KMS-11 (cell line): ENCODE data around the gene PARS2.

Experiments used
- H2AFZ ChIP-seq: fragments of 200-600 bp; sonication (generic); 2 replicates; pipeline ENCODE4 v1.6.1; 2016; ENCODE audit warnings: antibody characterized with exemption, mixed run types, low read depth
- H3K27ac ChIP-seq: fragments of 200-600 bp; sonication (generic); 2 replicates; pipeline ENCODE4 v1.6.1; 2016; ENCODE audit warnings: mild to moderate bottlenecking, mixed run types
- H3K27me3 ChIP-seq: fragments of 200-600 bp; sonication (generic); 2 replicates; pipeline ENCODE4 v1.6.1; 2017; ENCODE audit warnings: mild to moderate bottlenecking, low read depth, mixed run types, moderate library complexity; ENCODE audit not compliant: insufficient read depth
- H3K36me3 ChIP-seq: fragments of 200-600 bp; sonication (generic); 2 replicates; pipeline ENCODE4 v1.6.1; 2017; ENCODE audit warnings: mild to moderate bottlenecking, mixed run types; ENCODE audit not compliant: insufficient read depth
- H3K4me1 ChIP-seq: fragments of 200-600 bp; sonication (generic); 2 replicates; pipeline ENCODE4 v1.6.1; 2016; ENCODE audit warnings: mild to moderate bottlenecking, low read depth, mixed run types; ENCODE audit not compliant: poor library complexity, severe bottlenecking
- H3K4me2 ChIP-seq: fragments of 200-600 bp; sonication (generic); 2 replicates; pipeline ENCODE4 v1.7.0; 2016; ENCODE audit warnings: mild to moderate bottlenecking, mixed run types
- H3K4me3 ChIP-seq: fragments of 200-600 bp; sonication (generic); IDR thresholded peaks from 2 replicates; pipeline ENCODE4 v1.6.1; 2017; ENCODE audit warnings: low read depth, low read length, mixed read lengths; ENCODE audit not compliant: insufficient read depth
- H3K79me2 ChIP-seq: fragments of 200-600 bp; sonication (generic); 2 replicates; pipeline ENCODE4 v1.6.1; 2016; ENCODE audit warnings: low read depth, mixed run types; ENCODE audit not compliant: insufficient read depth
- H3K9ac ChIP-seq: fragments of 200-600 bp; sonication (generic); 2 replicates; pipeline ENCODE4 v1.6.1; 2016; ENCODE audit warnings: mild to moderate bottlenecking, mixed run types
- H4K20me1 ChIP-seq: fragments of 200-600 bp; sonication (generic); 2 replicates; pipeline ENCODE4 v1.6.1; 2016; ENCODE audit warnings: mild to moderate bottlenecking, mixed run types; ENCODE audit not compliant: insufficient read depth
- CTCF ChIP-seq: fragments of 200-600 bp; sonication (generic); conservative IDR thresholded peaks from 2 replicates; pipeline ENCODE4 v1.6.1; 2017; ENCODE audit warnings: low read depth, mild to moderate bottlenecking, antibody characterized with exemption, low read length, moderate library complexity, mixed read lengths

The PARS2 gene

GRCh38 chr1:54784066-54784465, 19.7 kb upstream of the PARS2 start:
- Histone ChIP-seq H3K4me1 (no peaks in the 10 kb centered on the region), H4K20me1 (no peaks in the 10 kb centered on the region), H2AFZ (no peak overlapping the region), H3K4me2 (no peak overlapping the region), H3K79me2 (no peaks in the 10 kb centered on the region), H3K4me3 (no peak overlapping the region), H3K27me3 (no peaks in the 10 kb centered on the region), H3K27ac (no peak overlapping the region), H3K36me3 (no peaks in the 10 kb centered on the region), H3K9ac (no peak overlapping the region)
- no peak for TF ChIP-seq CTCF

- Histone ChIP-seq H3K4me3 (no peak overlapping the region), H3K9ac (no peak overlapping the region), H3K36me3 (no peaks in the 10 kb centered on the region), H3K79me2 (no peaks in the 10 kb centered on the region), H3K4me1 (no peaks in the 10 kb centered on the region), H2AFZ (no peak overlapping the region), H3K4me2 (no peak overlapping the region), H4K20me1 (no peaks in the 10 kb centered on the region), H3K27me3 (no peaks in the 10 kb centered on the region), H3K27ac (no peak overlapping the region)
- no peak for TF ChIP-seq CTCF
These were observed 18.3 kb upstream of the PARS2 start for GRCh38 chr1:54782588-54782987.

- no peak overlapping the region for H3K27ac ChIP-seq
- TF ChIP-seq CTCF, result no peak
- no peaks in the 10 kb centered on the region for H3K4me1 ChIP-seq
- no peak overlapping the region for H3K4me3 ChIP-seq
- no peak overlapping the region for H3K9ac ChIP-seq
- no peaks in the 10 kb centered on the region for H3K36me3 ChIP-seq
- H3K4me2 ChIP-seq, result no peak overlapping the region
- H4K20me1 ChIP-seq, result no peaks in the 10 kb centered on the region
- H2AFZ ChIP-seq, result no peak overlapping the region
- no peaks in the 10 kb centered on the region for H3K27me3 ChIP-seq
- no peaks in the 10 kb centered on the region for H3K79me2 ChIP-seq
These were observed 17.8 kb upstream of the PARS2 start for GRCh38 chr1:54782156-54782555.

- H2AFZ ChIP-seq, result no peak overlapping the region
- H3K27me3 ChIP-seq, result no peaks in the 10 kb centered on the region
- H3K79me2 ChIP-seq, result no peaks in the 10 kb centered on the region
- H3K4me1 ChIP-seq, result no peaks in the 10 kb centered on the region
- H3K4me3 ChIP-seq, result no peak overlapping the region
- H3K27ac ChIP-seq, result no peak overlapping the region
- TF ChIP-seq CTCF, result no peak
- no peak overlapping the region for H3K9ac ChIP-seq
- no peak overlapping the region for H3K4me2 ChIP-seq
- no peaks in the 10 kb centered on the region for H3K36me3 ChIP-seq
- no peaks in the 10 kb centered on the region for H4K20me1 ChIP-seq
These were observed 16.9 kb upstream of the PARS2 start for GRCh38 chr1:54781023-54781723.
